Activated T-helper 1 cell treated with anti-CD3 and anti-CD28 coated beads, Interleukin-12 subunit alpha, Interleukin-12 subunit beta, Interleukin-2, Interleukin-4 antibody, amounts not matched to agents 30 ng/mL and 10 ng/mL and 1 ng/mL, durations not matched to agents 14 hours and 24 hours and 36 hours (primary cell): Measurements from ENCODE around the gene SCAMP4. TPM values are rescaled to one million over a fixed set of nuclear protein-coding genes. Genes with fewer than 3 reads are reported as not detected.

ENCODE experiments used
- DNase-seq: peaks from one replicate; pipeline ENCODE4 v3.0.0; 2021; ENCODE audit warnings: low spot score
- H3K27ac Mint-ChIP-seq: one replicate; pipeline ENCODE4 v1.8.0; 2021; ENCODE audit warnings: mild to moderate bottlenecking, mixed read lengths
- H3K27me3 Mint-ChIP-seq: one replicate; pipeline ENCODE4 v1.8.0; 2022; ENCODE audit warnings: mild to moderate bottlenecking, moderate library complexity, mixed read lengths; ENCODE audit not compliant: insufficient read depth
- H3K36me3 Mint-ChIP-seq: one replicate; pipeline ENCODE4 v1.8.0; 2021; ENCODE audit warnings: low read depth, mixed read lengths
- H3K4me1 Mint-ChIP-seq: one replicate; pipeline ENCODE4 v1.8.0; 2021; ENCODE audit warnings: low read depth, mixed read lengths
- H3K4me3 Mint-ChIP-seq: one replicate; pipeline ENCODE4 v1.8.0; 2021; ENCODE audit warnings: mild to moderate bottlenecking, moderate library complexity, mixed read lengths
- H3K9me3 Mint-ChIP-seq: one replicate; pipeline ENCODE4 v1.8.0; 2021; ENCODE audit warnings: mixed read lengths
- intact Hi-C: fragments of 100-400 bp; cut with micrococcal nuclease; formaldehyde crosslinking; loops from one replicate; pipeline ENCODE4 v1.15.1; 2024
- total RNA-seq: library from RNA; stranded (reverse); gene quantifications from 2 replicates; pipeline ENCODE4 v1.2.3, GENCODE V29; 2022

SCAMP4 gene
- total RNA-seq, 1 donor from 2014 or later, result 41.5 TPM

GRCh38 chr19:1970003-1970805, 65.0 kb downstream of the SCAMP4 start:
- Mint-ChIP-seq H3K27me3 (no peaks in the 10 kb centered on the region), H3K36me3 (peaks cover 7% of the 10 kb centered on the region), H3K4me1 (peaks cover 6% of the 10 kb centered on the region), H3K27ac (no peak overlapping the region), H3K9me3 (no peaks in the 10 kb centered on the region), H3K4me3 (no peak overlapping the region)
- no peak for DNase-seq
- intact Hi-C loops, result no loop called here

DNA sequence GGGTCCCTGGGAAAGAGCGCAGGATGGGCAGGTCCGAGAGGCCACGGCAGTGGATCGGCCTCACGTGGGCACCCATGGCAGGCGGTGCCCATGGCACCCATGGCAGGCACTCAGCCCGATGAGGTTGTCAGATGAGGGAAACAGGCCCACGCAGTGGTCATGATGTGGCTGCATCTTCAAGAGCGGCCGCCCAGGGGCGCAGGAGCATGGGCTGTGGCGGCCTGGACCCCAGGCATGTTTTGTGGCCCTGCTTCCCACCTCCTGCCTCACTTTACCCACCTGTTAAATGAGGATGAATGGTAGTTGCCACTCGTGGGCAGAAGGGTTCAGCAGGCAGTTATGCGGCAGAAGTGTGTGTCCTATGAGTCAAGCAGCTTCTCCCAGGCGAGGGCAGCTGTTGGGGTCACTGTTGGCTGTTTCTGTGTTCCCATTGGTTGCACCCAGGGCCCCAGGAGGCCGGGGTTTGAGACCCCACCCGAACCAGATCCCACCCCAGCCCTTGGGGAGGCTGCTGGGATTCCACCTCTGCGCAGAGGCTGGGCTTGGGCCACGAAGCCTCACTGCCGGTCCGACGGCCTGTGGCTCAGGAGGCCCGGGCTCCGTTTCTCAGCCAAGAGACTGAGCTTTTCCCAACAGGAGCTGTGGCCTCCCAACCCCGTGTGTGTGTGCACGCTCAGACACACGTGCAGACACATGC, 65.8 kb downstream of the SCAMP4 start:
- Mint-ChIP-seq H3K36me3 (peaks cover 8% of the 10 kb centered on the region), H3K4me3 (no peak overlapping the region), H3K27me3 (no peaks in the 10 kb centered on the region), H3K9me3 (no peaks in the 10 kb centered on the region), H3K4me1 (peaks cover 4% of the 10 kb centered on the region), H3K27ac (no peak overlapping the region)
- intact Hi-C loops, result no loop called here
- no peak for DNase-seq

- Mint-ChIP-seq H3K27ac (no peak overlapping the region), H3K4me1 (no peaks in the 10 kb centered on the region), H3K27me3 (no peaks in the 10 kb centered on the region), H3K36me3 (peaks cover 8% of the 10 kb centered on the region), H3K4me3 (no peak overlapping the region), H3K9me3 (no peaks in the 10 kb centered on the region)
- intact Hi-C loops, result no loop called here
- no peak for DNase-seq
Observed at GRCh38 chr19:1974381-1975161, 69.4 kb downstream of the SCAMP4 start.

- peaks cover 8% of the 10 kb centered on the region for H3K36me3 Mint-ChIP-seq
- no peak overlapping the region for H3K27ac Mint-ChIP-seq
- intact Hi-C loops, result no loop called here
- H3K4me3 Mint-ChIP-seq, result no peak overlapping the region
- H3K4me1 Mint-ChIP-seq, result no peaks in the 10 kb centered on the region
- no peak for DNase-seq
- no peaks in the 10 kb centered on the region for H3K9me3 Mint-ChIP-seq
- H3K27me3 Mint-ChIP-seq, result no peaks in the 10 kb centered on the region
Observed at GRCh38 chr19:1975162-1975480, 69.9 kb downstream of the SCAMP4 start.

Other genes with a start within 250 kb of the SCAMP4 start
- not detected in 2 replicates for gene ONECUT3, start 151.9 kb upstream of the SCAMP4 start, total RNA-seq
- 4.1 and 5.0 TPM in 2 replicates for gene ATP8B3, start 93.1 kb upstream of the SCAMP4 start, total RNA-seq
- gene REXO1, start 56.9 kb upstream of the SCAMP4 start, total RNA-seq, result 64.5 and 70.5 TPM in 2 replicates
- 34.5 and 39.1 TPM in 2 replicates for gene KLF16, start 41.8 kb upstream of the SCAMP4 start, total RNA-seq
- gene ABHD17A, start 19.9 kb upstream of the SCAMP4 start, total RNA-seq, result 115 TPM in 2 replicates
- gene ADAT3, start within 50 bp of the SCAMP4 start, total RNA-seq, result 8.4 and 9.6 TPM in 2 replicates
- gene CSNK1G2, start 35.8 kb downstream of the SCAMP4 start, total RNA-seq, result 95.2 and 101 TPM in 2 replicates
- gene BTBD2, start 110.3 kb downstream of the SCAMP4 start, total RNA-seq, result 27.5 and 27.7 TPM in 2 replicates
- gene MKNK2, start 145.8 kb downstream of the SCAMP4 start, total RNA-seq, result 150 and 166 TPM in 2 replicates
- gene MOB3A, start 190.9 kb downstream of the SCAMP4 start, total RNA-seq, result 161 and 167 TPM in 2 replicates
- 6.7 and 7.1 TPM in 2 replicates for gene IZUMO4, start 191.5 kb downstream of the SCAMP4 start, total RNA-seq
- 120 and 124 TPM in 2 replicates for gene AP3D1, start 246.2 kb downstream of the SCAMP4 start, total RNA-seq